HepG2 (cell line): ENCODE results near the gene SPRYD3.

Experiments used
- EP300 ChIP-seq, 3 experiments: sonication (generic) in 1 of 3; formaldehyde crosslinking in 1 of 3; IDR thresholded peaks; 2 replicates each; pipeline versions ENCODE4 v1.5.1 to v1.6.1; 2011 to 2020; ENCODE audit warnings: low read depth in 2 of 3, low read length in 2 of 3, borderline replicate concordance in 1 of 3, improper control_type of control experiment in 1 of 3, mild to moderate bottlenecking in 1 of 3, missing genetic modification reagents in 1 of 3, moderate library complexity in 1 of 3
- POLR2A ChIP-seq, 2 experiments: IDR thresholded peaks; 2 replicates each; pipeline ENCODE4 v1.6.1; 2011; ENCODE audit warnings: low read depth in 2 of 2, low read length in 2 of 2, mild to moderate bottlenecking in 1 of 2, moderate library complexity in 1 of 2; ENCODE audit not compliant: insufficient read depth in 1 of 2
- POLR2AphosphoS2 ChIP-seq: IDR thresholded peaks from 2 replicates; pipeline ENCODE4 v1.6.1; 2011; ENCODE audit warnings: low read depth, low read length, improper control_type of control experiment
- RBM39 ChIP-seq: fragments of 200-400 bp; formaldehyde crosslinking; IDR thresholded peaks from one replicate; pipeline ENCODE4 v1.6.1; 2018; ENCODE audit warnings: antibody characterized with exemption, mild to moderate bottlenecking, low read depth, low read length; ENCODE audit not compliant: poor library complexity, severe bottlenecking
- TAF15 ChIP-seq: fragments of 200-400 bp; formaldehyde crosslinking; IDR thresholded peaks from one replicate; pipeline ENCODE4 v1.6.1; 2018; ENCODE audit warnings: mild to moderate bottlenecking, low read depth, low read length; ENCODE audit not compliant: poor library complexity, severe bottlenecking
- ZNF570 ChIP-seq: sonication (generic); formaldehyde crosslinking; IDR thresholded peaks from 2 replicates; pipeline ENCODE4 v1.4.0; 2020; ENCODE audit warnings: mild to moderate bottlenecking, missing genetic modification reagents, borderline replicate concordance
- TF ChIP-seq, protein P1 (sequence below): sonication (generic); formaldehyde crosslinking; IDR thresholded peaks from 2 replicates; pipeline ENCODE4 v1.4.0; 2020; ENCODE audit warnings: low read depth, mild to moderate bottlenecking, missing genetic modification reagents

DNA sequence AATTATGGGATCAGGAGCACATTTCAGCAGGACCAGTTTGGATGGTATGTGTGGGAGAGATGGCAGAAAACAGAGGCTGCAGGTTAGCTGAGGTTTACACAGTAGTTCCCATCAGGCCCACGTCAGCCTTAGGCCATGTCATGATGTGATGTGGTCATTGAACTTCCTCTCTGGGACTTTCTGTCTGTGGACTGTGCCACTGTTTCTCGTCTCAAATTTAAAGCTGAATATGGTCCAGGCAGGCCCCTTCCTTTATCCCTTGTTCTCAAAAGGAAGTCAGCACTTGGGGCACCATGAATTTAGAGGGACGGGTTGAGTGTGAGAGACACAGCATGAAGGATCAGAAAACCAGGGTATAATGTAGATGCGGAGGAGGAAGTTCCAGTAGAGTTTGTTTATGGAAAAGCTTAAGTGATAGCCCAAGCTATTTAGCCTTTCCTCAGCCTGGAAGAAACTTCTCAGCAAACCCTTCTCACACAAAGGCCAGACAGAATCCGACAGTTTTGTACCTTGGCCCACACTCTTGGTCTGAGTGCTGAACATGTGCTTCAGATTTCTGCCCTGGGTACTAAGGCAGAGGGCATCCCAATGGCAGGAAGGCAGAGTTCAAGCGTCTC is 14.7 kb upstream of the SPRYD3 start:
- no peak for TF ChIP-seq POLR2AphosphoS2
- no peak for TF ChIP-seq TAF15
- no peak for TF ChIP-seq EP300 (IDR thresholded peaks at IDR 0.05; ENCODE audit: low read depth in 2 of 2, low read length in 2 of 2)
- no peak for TF ChIP-seq EP300 (CRISPR knock-in tag; IDR thresholded peaks at IDR 0.05; ENCODE audit: borderline replicate concordance)
- no peak for TF ChIP-seq RBM39
- TF ChIP-seq POLR2A (IDR thresholded peaks at IDR 0.05; ENCODE audit: insufficient read depth in 1 of 2, low read depth in 2 of 2, low read length in 2 of 2), result no peak
- TF ChIP-seq, protein P1, sequence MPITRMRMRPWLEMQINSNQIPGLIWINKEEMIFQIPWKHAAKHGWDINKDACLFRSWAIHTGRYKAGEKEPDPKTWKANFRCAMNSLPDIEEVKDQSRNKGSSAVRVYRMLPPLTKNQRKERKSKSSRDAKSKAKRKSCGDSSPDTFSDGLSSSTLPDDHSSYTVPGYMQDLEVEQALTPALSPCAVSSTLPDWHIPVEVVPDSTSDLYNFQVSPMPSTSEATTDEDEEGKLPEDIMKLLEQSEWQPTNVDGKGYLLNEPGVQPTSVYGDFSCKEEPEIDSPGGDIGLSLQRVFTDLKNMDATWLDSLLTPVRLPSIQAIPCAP (CRISPR knock-in tag), result no peak
- TF ChIP-seq ZNF570, result no peak
